Activated CD4-positive, alpha-beta T cell treated with anti-CD3 and anti-CD28 coated beads for 4 hours (primary cell): ENCODE results near the gene MRPS14.

ENCODE experiments used
- DNase-seq, 2 donors: peaks; one replicate each; pipeline ENCODE4 v3.0.0-alpha.2; 2020

MRPS14 gene

DNA sequence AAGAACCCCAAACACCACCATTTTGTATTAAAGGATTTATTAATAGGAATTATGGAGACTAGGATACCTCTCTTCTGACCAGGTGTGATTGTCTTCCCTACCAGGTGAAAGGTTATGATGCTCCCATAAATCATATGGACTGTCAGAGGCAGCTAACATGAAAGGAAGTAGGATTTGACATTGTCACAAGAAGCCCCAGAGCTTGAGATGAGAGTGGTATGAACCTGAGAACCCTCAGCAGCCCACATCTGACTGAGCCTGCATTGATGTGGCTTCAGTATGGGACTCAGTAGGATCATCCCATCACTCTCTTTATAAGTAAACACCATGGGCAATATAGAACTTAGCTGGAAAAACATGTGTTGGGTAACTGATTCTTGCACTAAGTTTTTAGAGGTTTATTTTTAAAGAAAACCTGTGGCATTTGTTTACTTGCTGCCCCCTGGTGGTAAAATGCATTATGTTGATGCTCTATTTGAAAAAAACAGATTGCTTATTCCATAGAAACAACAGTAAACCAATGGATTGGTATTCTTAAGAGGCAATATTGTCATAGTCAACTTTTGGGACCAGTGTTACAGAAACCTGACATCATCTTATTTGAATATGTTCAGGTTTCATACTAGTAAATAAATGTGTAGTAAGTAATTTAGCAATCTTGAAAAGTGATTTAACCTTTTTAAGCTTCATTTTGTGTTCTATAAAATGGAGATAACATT is 40.1 kb downstream of the MRPS14 start:
- peak; percentile 40 to 61 for DNase-seq

DNA sequence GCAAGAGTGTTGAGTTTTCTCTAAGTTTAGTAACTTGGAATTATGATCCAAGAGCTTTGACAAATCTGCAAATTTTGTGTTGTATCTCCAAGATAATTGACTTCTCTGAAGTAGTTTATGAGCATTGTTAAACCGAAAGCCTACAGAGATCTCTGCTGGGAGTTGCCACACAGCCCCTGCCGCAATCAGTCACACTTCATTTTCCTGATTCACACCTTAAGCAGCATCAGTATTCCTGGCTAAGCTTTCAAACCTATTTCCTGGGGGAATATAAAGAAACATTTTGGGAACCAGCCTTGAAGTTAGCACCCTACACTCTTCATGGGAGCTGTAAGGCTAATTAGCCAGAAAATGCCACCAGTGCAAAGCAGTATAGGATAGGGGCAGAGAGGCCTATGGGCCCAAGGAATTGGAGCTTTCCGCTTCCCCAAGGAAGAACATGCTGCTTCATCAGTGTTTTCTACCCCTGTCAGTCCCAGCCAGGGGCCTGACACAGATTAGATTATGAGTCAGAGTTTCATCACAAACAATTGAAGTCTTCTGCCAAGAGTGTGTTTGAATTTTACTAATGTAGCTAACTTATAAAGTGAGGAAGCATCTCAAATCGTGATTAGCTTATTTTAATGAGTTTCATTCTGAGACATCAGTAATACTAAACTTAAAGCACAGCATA is 46.7 kb downstream of the MRPS14 start:
- no peak for DNase-seq

DNA sequence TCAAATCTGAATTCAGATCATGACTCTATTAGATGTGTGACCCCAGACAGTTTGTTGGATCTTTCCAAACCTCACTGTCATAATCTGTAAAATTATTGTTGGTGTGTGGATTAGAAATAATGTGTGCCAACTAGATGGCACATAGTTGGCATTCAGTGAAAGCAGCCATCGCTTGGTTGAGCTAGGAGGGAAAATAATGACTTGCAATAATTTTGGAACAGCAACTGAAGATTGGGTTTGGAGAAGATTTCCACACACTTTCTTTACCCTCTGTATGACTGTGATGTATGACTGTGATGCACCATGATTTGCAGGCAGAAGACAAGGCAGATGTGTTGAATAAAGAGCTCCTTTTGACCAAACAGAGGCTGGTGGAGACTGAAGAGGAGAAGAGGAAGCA is 47.5 kb downstream of the MRPS14 start:
- no peak for DNase-seq

DNA sequence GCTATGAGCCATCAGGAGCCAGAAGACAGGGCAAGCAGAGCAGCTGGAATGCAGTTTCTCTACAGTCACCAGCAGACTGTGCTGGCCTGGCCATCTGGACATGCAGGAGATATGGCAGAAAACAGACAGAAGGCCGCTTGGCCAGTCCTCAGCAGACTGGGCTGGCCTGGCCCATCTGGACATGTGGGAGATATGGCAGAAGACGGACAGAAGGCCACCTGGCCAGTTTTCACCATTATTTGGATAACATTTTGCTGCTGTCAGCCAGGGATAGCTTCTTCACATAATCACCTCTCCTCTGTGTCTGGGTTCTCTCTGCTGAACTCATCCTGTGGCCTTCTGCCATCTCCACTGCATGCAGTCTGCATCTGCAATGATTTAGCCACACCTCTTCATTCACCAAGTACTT is 48.5 kb downstream of the MRPS14 start:
- no peak for DNase-seq

DNA sequence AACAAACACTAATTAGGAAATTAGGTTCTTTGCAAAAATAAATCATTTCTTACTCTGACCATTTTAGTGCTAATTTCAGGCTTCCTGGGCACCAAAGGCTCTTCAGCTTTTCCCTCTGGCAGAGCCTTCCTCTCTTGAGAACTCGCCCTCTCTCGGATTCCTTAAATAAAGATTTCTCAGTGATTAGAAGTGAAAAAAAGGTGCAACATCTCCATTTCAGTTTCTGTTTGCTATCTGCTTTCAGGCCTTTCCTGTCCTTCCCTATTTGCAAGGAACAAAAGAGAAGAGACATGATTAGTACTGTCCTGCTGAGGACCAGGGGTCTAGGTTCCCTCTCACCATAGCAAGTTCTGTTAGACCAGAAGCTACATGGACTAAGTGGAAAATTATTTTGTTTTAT is 51.3 kb downstream of the MRPS14 start:
- DNase-seq, result no peak

DNA sequence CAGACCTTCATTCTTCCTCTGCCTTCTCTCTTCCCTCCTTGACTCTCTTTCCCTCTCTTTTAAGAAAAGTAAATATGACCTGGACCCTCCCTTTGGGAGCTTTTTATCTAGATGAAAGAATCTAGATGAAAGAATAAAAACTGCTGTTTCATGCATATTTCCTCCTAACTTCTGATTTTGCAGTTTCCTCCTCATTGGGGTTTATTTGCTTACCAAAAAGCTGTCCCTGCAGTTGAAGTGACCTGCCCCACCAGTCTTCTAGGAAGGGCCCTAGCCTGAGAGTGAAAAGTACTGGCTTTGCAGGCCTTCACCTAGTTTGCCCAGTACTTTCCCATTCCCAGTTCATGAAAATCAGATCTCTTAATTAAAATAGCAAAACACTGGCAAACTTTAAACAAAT is 51.8 kb downstream of the MRPS14 start:
- DNase-seq, result no peak

DNA sequence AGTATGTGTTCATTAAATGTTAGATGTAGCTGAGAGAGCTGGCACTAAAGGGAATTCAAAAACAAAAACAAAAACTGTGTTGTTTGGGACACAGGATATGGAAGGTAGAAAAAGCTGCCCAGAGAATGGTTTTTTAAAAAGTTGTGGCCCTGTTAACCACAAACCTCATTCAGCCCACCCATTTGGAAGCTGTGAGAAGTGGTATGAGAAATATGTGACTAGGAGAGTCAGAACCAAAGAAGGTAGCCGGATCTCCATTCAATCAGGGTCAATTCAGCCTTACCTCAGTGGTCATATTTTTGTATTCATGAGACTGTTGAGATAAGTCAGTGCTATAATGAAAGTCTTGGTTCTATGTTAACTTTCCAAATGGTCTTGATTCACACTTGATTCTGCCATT is 53.2 kb downstream of the MRPS14 start:
- DNase-seq, result no peak

DNA sequence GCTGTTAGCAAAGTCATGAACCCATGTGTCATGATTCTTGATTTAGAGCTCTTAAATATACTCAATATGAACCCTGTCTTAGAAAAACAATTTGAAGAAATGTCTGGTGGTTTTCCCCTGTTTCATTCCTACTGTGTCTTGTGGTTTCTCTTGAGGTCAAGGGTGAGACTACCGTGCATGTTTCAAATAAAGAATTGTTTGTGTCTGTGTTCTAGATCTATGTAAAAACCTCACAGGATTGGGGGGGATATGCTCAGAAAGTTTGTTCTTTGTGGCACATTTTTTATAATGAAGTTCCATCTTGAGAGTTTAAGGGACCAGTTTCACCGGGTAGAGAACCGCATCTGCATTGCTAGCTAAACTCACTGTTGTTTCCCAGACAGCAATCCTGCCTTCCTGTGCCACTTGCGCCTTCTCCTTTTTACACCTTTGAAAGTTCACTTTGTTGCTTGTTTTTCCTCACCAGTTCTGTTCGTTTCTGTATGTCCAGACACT is 54.4 kb downstream of the MRPS14 start:
- DNase-seq, result peak; percentile 4 to 17

DNA sequence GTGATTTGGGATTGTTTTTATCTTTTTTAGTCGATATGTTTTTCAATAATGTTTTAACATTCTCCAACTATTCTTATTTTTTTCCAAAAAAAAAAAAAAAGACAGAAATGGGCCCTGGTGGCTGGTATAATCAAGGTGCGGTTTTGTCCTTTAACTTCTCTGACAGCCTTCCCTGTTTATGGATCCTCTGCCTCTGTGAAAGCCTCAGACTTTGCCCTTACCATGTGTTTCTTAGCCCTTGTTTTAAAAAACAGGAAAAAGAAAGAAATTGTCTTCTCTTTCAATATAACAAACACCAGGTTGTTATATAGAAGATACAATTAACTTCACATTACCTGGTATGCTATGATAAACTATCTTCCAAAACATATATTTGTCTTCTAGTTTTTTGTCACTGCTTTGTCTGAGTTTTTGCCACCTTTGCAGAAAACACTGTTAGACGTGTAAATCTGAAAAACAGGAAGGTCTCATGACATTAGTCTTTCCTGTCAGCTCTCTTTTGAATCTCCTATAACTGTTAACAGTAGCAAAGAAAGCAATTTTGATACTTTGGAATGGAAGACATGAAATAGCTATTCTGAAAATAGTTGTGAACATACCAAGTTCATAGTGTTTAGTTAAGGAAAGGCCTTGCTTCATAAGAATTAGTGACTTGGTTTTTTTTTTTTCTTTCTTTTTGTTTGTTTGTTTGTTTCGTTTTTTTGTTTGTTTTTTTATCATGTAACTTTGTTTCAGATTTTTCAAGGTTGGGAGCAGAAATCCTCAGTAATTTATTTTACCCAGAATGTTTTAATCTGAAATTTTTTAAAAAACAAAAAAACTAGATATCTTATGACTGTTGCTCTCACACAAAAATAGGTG is 55.1 kb downstream of the MRPS14 start:
- DNase-seq, result no peak

DNA sequence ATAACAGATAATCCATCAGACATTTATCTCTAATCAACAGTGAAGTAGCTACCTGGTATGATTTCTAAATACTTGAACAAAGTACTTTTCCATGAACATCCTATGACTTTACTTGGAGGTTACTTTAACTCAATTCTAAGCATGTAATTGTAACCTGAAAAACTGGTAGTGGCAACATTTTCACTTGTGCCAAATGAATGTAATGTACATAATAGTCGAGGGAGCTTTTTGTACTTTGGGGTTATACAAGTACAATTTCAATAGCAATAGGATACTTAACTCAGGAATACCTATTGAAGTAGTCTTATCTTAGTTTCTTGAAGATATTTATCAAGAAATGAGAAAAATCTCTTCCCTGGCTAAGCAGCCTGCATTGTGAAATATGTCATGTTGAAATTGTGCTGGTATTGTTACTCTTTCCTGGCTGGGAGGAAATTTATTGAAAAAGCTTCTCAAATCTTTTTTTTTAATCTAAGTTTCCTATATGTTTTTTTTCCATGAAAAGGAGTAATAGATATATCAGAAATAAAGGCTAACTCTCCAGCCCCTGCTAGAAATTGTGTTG is 57.1 kb downstream of the MRPS14 start:
- no peak for DNase-seq

DNA sequence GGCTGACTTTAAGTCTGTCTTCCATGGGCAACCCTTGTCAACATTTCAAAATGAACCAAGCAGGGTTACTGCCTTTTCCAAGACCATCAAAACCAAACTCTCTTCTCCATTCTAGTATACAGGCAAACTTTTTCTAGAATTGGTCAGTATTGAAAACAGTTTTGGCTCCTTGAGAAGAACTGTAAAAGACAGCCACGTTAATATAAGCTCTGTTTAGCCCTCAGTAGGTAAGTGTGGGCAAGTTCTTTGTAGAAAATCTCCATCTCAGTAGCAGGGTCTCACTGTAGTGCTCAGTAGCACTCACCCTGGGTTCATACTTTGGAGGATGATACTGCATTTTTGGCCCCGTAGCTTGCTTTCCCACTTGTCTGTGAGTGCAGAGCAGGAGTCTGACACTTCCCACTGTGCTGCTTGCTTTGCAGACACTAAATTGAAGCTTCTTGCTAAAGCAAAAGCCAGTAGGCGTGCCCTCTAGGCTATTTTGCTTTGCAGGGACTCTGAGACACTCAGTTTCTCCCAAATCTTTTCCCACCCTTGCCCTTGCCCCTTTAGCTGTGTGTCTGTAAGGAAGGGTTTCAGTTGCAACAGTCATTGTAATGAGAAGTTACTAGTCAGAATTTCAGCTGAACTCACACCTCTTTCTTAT is 57.7 kb downstream of the MRPS14 start:
- DNase-seq, result peak; percentile 10 to 17

DNA sequence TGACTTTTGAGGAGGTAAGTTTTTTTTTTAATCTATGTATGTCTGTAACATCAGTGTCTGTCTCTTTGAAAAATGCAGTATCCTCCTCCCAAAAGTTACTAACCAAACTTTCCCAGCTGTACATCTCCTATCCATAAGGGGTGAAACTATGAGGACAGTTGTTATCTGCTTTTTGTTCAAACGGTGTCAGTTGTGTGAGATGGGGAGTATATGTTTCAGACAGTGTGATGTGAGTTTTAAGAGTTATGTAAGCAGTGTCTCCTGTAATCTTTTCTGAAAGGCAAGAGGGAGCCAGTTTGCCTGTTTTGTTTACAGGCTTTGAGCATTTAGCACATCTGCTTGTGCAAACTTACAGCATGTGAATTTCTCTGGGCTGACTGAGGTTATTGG is 58.3 kb downstream of the MRPS14 start:
- DNase-seq, result no peak

DNA sequence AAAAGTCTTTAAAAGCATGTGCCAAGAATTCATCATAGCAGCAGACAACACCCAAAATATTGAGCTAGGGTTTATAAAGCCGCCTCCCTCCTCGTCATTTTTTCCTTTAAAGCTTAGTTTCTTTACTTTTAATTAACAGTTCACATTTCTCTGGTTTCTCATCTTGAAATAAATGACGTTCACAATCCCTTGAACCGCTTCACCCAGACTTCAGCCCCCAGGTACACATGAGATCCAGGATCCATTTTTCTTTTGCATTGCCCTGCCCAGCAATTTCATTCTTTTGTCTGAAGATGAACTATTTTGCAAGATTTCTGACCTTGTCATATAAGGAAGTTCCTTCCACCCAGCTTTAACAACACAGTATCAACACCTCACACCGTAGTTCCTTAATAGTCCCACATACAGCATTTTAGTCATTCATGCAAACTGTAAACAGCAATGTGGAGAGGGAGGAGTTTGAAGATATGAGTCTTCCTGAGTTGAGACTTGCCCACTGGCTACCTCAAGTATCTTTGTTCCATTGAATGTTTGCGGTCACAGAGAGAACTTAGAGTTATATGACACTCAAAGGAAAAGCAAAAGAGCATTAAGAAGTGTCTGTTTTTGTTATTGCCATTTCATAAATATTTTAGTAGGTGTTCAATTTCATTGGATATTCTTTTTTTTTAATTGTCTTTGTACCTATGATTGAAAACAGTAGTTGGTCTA is 58.8 kb downstream of the MRPS14 start:
- peak; percentile 10 to 23 for DNase-seq

DNA sequence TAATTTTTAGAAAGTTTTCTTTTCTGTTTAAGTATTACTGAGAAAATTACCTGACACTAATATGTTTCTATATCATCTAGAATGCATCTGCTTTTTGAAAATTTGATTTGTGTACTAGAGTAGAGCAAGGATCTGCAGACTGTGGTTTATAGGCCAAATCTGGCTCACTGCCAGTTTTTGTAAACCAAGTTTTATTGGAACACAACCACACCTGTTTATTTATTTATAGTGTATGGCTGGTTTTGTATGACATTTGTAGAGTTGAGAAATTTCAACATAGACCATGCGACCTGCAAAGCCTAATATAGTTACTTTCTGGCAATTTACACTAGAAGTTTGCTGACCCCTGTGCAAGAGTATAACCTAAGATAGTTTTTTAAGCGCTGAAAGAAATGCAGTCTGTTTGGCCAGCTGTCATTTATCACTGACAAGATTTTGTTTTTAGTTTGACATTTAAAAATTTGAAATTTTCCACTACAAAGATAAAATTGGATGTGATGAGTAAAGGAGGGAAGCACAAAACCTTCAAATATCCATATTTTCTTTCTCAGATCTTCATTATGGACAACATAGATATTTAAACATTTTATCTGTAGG is 59.6 kb downstream of the MRPS14 start:
- DNase-seq, result no peak
